Testis (tissue), 2 donors: ENCODE data around the gene KLHL6.

Experiments
- POLR2A ChIP-seq: fragments of 450-650 bp; IDR thresholded peaks from one replicate; pipeline ENCODE4 v1.6.1; 2017; ENCODE audit warnings: antibody characterized with exemption, mild to moderate bottlenecking, moderate library complexity
- TF ChIP-seq, protein P1 (sequence below), 3 experiments: fragments of 450-650 bp in 2 of 3; fragments of 200-600 bp in 1 of 3; sonication (generic) in 1 of 3; IDR thresholded peaks; one replicate each; pipeline ENCODE4 v1.5.1; 2016 to 2019; ENCODE audit warnings: antibody characterized with exemption in 3 of 3, mild to moderate bottlenecking in 2 of 3, moderate library complexity in 1 of 3

GRCh38 chr3:183533412-183534132 is 21.9 kb downstream of the KLHL6 start:
- TF ChIP-seq, protein P1, sequence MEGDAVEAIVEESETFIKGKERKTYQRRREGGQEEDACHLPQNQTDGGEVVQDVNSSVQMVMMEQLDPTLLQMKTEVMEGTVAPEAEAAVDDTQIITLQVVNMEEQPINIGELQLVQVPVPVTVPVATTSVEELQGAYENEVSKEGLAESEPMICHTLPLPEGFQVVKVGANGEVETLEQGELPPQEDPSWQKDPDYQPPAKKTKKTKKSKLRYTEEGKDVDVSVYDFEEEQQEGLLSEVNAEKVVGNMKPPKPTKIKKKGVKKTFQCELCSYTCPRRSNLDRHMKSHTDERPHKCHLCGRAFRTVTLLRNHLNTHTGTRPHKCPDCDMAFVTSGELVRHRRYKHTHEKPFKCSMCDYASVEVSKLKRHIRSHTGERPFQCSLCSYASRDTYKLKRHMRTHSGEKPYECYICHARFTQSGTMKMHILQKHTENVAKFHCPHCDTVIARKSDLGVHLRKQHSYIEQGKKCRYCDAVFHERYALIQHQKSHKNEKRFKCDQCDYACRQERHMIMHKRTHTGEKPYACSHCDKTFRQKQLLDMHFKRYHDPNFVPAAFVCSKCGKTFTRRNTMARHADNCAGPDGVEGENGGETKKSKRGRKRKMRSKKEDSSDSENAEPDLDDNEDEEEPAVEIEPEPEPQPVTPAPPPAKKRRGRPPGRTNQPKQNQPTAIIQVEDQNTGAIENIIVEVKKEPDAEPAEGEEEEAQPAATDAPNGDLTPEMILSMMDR (IDR thresholded peaks at IDR 0.05): no peak
- TF ChIP-seq POLR2A: no peak
